ENCODE data around the gene KLC3. TPM values are rescaled to one million over a fixed set of nuclear protein-coding genes. Genes with fewer than 3 reads are reported as not detected.

Gene KLC3
- 0.22 TPM in 1 of 3 replicates, not detected in the others for total RNA-seq
- long read RNA-seq, partial matches to known transcripts, result 0 of 1 reads
- long read RNA-seq, other reads (novel, unspliced or antisense), result 0 of 1 reads

- no peak within 1 kb of the TSS for H3K27ac Mint-ChIP-seq (ENCODE audit: unreplicated experiment)
- no peaks in the 10 kb centered on the region for H3K9me3 Mint-ChIP-seq (ENCODE audit: low read depth)
- H3K4me3 Mint-ChIP-seq (ENCODE audit: unreplicated experiment), result peak within 1 kb of the TSS; percentile 25
- H3K4me1 Mint-ChIP-seq (ENCODE audit: low read depth), result peaks cover 7% of the 10 kb centered on the region
- TF ChIP-seq CTCF (IDR thresholded peaks at IDR 0.05), result no peak
- no peak for DNase-seq (ENCODE audit: low spot score)
- peaks cover 5% of the 10 kb centered on the region for H3K27me3 Mint-ChIP-seq (ENCODE audit: low read depth)
- peaks cover 1% of the 10 kb centered on the region for H3K36me3 Mint-ChIP-seq (ENCODE audit: low read depth)
Observed at GRCh38 chr19:45340232-45340898, at the start of gene KLC3. Gene KLC3 (plus strand): TSS chr19:45340750. CDS start chr19:45345542, 4,792 bp downstream.

GRCh38 chr19:45291834-45292233, 48.7 kb upstream of the KLC3 start:
- H3K36me3 Mint-ChIP-seq (ENCODE audit: low read depth), result peaks cover 36% of the 10 kb centered on the region

GRCh38 chr19:45293682-45294081, 46.9 kb upstream of the KLC3 start:
- no peak overlapping the region for H3K4me3 Mint-ChIP-seq (ENCODE audit: unreplicated experiment)
- TF ChIP-seq CTCF (IDR thresholded peaks at IDR 0.05), result no peak
- H3K4me1 Mint-ChIP-seq (ENCODE audit: low read depth), result no peaks in the 10 kb centered on the region
- peaks cover 43% of the 10 kb centered on the region for H3K36me3 Mint-ChIP-seq (ENCODE audit: low read depth)
- no peak overlapping the region for H3K27ac Mint-ChIP-seq (ENCODE audit: unreplicated experiment)
- no peaks in the 10 kb centered on the region for H3K27me3 Mint-ChIP-seq (ENCODE audit: low read depth)
- DNase-seq (ENCODE audit: low spot score), result no peak
- H3K9me3 Mint-ChIP-seq (ENCODE audit: low read depth), result peaks cover 4% of the 10 kb centered on the region

More at GRCh38 chr19:45291834-45292233, 48.7 kb upstream of the KLC3 start:
- DNase-seq (ENCODE audit: low spot score), result no peak
- Mint-ChIP-seq H3K27ac (ENCODE audit: unreplicated experiment) (peak overlapping the region; percentile 22), H3K4me3 (ENCODE audit: unreplicated experiment) (no peak overlapping the region), H3K9me3 (ENCODE audit: low read depth) (peaks cover 4% of the 10 kb centered on the region), H3K27me3 (ENCODE audit: low read depth) (no peaks in the 10 kb centered on the region), H3K4me1 (ENCODE audit: low read depth) (no peaks in the 10 kb centered on the region)
- no peak for TF ChIP-seq CTCF (IDR thresholded peaks at IDR 0.05)

- H3K4me1 Mint-ChIP-seq (ENCODE audit: low read depth), result no peaks in the 10 kb centered on the region
- no peak overlapping the region for H3K27ac Mint-ChIP-seq (ENCODE audit: unreplicated experiment)
- H3K36me3 Mint-ChIP-seq (ENCODE audit: low read depth), result peaks cover 45% of the 10 kb centered on the region
- no peak for TF ChIP-seq CTCF (IDR thresholded peaks at IDR 0.05)
- H3K9me3 Mint-ChIP-seq (ENCODE audit: low read depth), result peaks cover 4% of the 10 kb centered on the region
- no peaks in the 10 kb centered on the region for H3K27me3 Mint-ChIP-seq (ENCODE audit: low read depth)
- DNase-seq (ENCODE audit: low spot score), result no peak
- H3K4me3 Mint-ChIP-seq (ENCODE audit: unreplicated experiment), result no peak overlapping the region
Observed at GRCh38 chr19:45294291-45295029, 46.1 kb upstream of the KLC3 start.

GRCh38 chr19:45295873-45296272, 44.7 kb upstream of the KLC3 start:
- Mint-ChIP-seq H3K36me3 (ENCODE audit: low read depth) (peaks cover 47% of the 10 kb centered on the region), H3K27ac (ENCODE audit: unreplicated experiment) (no peak overlapping the region), H3K9me3 (ENCODE audit: low read depth) (peaks cover 4% of the 10 kb centered on the region), H3K4me1 (ENCODE audit: low read depth) (no peaks in the 10 kb centered on the region), H3K4me3 (ENCODE audit: unreplicated experiment) (no peak overlapping the region), H3K27me3 (ENCODE audit: low read depth) (no peaks in the 10 kb centered on the region)
- no peak for DNase-seq (ENCODE audit: low spot score)
- no peak for TF ChIP-seq CTCF (IDR thresholded peaks at IDR 0.05)
